ENCODE data around the gene ADIPOR2.

Gene ADIPOR2

GRCh38 chr12:1690578-1691122 is at the start of gene ADIPOR2:
Gene ADIPOR2, plus strand, starts transcription at chr12:1691070. Its CDS starts 63,274 bp downstream, at chr12:1754344.
- peak; percentile 97 for DNase-seq (ENCODE audit: low read depth)

- no peak for DNase-seq (ENCODE audit: low read depth)
Observed at GRCh38 chr12:1642513-1642912, 48.4 kb upstream of the ADIPOR2 start.

GRCh38 chr12:1643043-1643442 is 47.8 kb upstream of the ADIPOR2 start:
- DNase-seq (ENCODE audit: low read depth): no peak

- DNase-seq (ENCODE audit: low read depth): no peak
Observed at GRCh38 chr12:1643905-1644533, 46.9 kb upstream of the ADIPOR2 start.

GRCh38 chr12:1644534-1645438 is 46.1 kb upstream of the ADIPOR2 start:
- DNase-seq (ENCODE audit: low read depth): peak; percentile 82

GRCh38 chr12:1645819-1646218 is 45.1 kb upstream of the ADIPOR2 start:
- DNase-seq (ENCODE audit: low read depth): no peak

- DNase-seq (ENCODE audit: low read depth): no peak
Observed at GRCh38 chr12:1646569-1647284, 44.1 kb upstream of the ADIPOR2 start.

GRCh38 chr12:1647285-1647669 is 43.6 kb upstream of the ADIPOR2 start:
- no peak for DNase-seq (ENCODE audit: low read depth)

GRCh38 chr12:1650260-1650977 is 40.5 kb upstream of the ADIPOR2 start:
- DNase-seq (ENCODE audit: low read depth): no peak

- DNase-seq (ENCODE audit: low read depth): no peak
Observed at GRCh38 chr12:1650978-1651361, 39.9 kb upstream of the ADIPOR2 start.

- DNase-seq (ENCODE audit: low read depth): no peak
Observed at GRCh38 chr12:1651946-1652345, 38.9 kb upstream of the ADIPOR2 start.

- no peak for DNase-seq (ENCODE audit: low read depth)
Observed at GRCh38 chr12:1655225-1655788, 35.6 kb upstream of the ADIPOR2 start.

GRCh38 chr12:1656902-1657301 is 34.0 kb upstream of the ADIPOR2 start:
- DNase-seq (ENCODE audit: low read depth): no peak

- DNase-seq (ENCODE audit: low read depth): no peak
Observed at GRCh38 chr12:1657688-1658087, 33.2 kb upstream of the ADIPOR2 start.

GRCh38 chr12:1660304-1661187 is 30.3 kb upstream of the ADIPOR2 start:
- DNase-seq (ENCODE audit: low read depth): peak; percentile 27

- DNase-seq (ENCODE audit: low read depth): peak; percentile 94
Observed at GRCh38 chr12:1661553-1662335, 29.1 kb upstream of the ADIPOR2 start.

- peak; percentile 35 for DNase-seq (ENCODE audit: low read depth)
Observed at GRCh38 chr12:1662761-1663439, 28.0 kb upstream of the ADIPOR2 start.

GRCh38 chr12:1663440-1664132 is 27.3 kb upstream of the ADIPOR2 start:
- DNase-seq (ENCODE audit: low read depth): no peak
